ENCODE results near the gene LYPD1. TPM values are rescaled to one million over a fixed set of nuclear protein-coding genes. Genes with fewer than 3 reads are reported as not detected.

The LYPD1 gene
- total RNA-seq, 2 donors from 2014 or later = 0.28 TPM; not detected in 1

GRCh38 chr2:132651115-132652045 lies 18.6 kb downstream of the LYPD1 start:
- H3K27me3 ChIP-seq (replicated peaks; ENCODE audit: insufficient read depth) = no peaks in the 10 kb centered on the region
- no peak for ATAC-seq (ENCODE audit: insufficient number of reproducible peaks, low FRiP score, low read depth)
- no peaks in the 10 kb centered on the region for H3K36me3 ChIP-seq
- no peaks in the 10 kb centered on the region for H3K9me3 ChIP-seq
- no peak overlapping the region for H3K4me3 ChIP-seq
- no peak for DNase-seq (ENCODE audit: low spot score)
- H3K27ac ChIP-seq = no peak overlapping the region
- no peaks in the 10 kb centered on the region for H3K4me1 ChIP-seq (ENCODE audit: control insufficient read depth in 1 of 2, low read depth in 2 of 2)
- no peak for TF ChIP-seq CTCF (IDR thresholded peaks at IDR 0.05)

GRCh38 chr2:132646540-132647108 lies 23.4 kb downstream of the LYPD1 start:
- ATAC-seq (ENCODE audit: insufficient number of reproducible peaks, low FRiP score, low read depth) (no peak), DNase-seq (ENCODE audit: low spot score) (no peak)
- no peaks in the 10 kb centered on the region for H3K9me3 ChIP-seq
- TF ChIP-seq CTCF (IDR thresholded peaks at IDR 0.05) = no peak
- H3K36me3 ChIP-seq = no peaks in the 10 kb centered on the region
- no peak overlapping the region for H3K27ac ChIP-seq
- H3K4me1 ChIP-seq (ENCODE audit: control insufficient read depth in 1 of 2, low read depth in 2 of 2) = no peaks in the 10 kb centered on the region
- no peaks in the 10 kb centered on the region for H3K27me3 ChIP-seq (replicated peaks; ENCODE audit: insufficient read depth)
- no peak overlapping the region for H3K4me3 ChIP-seq

- Histone ChIP-seq H3K4me1 (ENCODE audit: control insufficient read depth in 1 of 2, low read depth in 2 of 2) (no peaks in the 10 kb centered on the region), H3K4me3 (no peak overlapping the region), H3K9me3 (no peaks in the 10 kb centered on the region), H3K36me3 (no peaks in the 10 kb centered on the region), H3K27me3 (replicated peaks; ENCODE audit: insufficient read depth) (no peaks in the 10 kb centered on the region), H3K27ac (no peak overlapping the region)
- ATAC-seq (ENCODE audit: insufficient number of reproducible peaks, low FRiP score, low read depth) = no peak
- no peak for TF ChIP-seq CTCF (IDR thresholded peaks at IDR 0.05)
- DNase-seq (ENCODE audit: low spot score) = no peak
Observed at GRCh38 chr2:132645722-132646539, 24.1 kb downstream of the LYPD1 start.

GRCh38 chr2:132645176-132645575 lies 24.8 kb downstream of the LYPD1 start:
- H3K36me3 ChIP-seq = no peaks in the 10 kb centered on the region
- H3K4me1 ChIP-seq (ENCODE audit: control insufficient read depth in 1 of 2, low read depth in 2 of 2) = no peaks in the 10 kb centered on the region
- H3K27ac ChIP-seq = no peak overlapping the region
- no peaks in the 10 kb centered on the region for H3K9me3 ChIP-seq
- no peak overlapping the region for H3K4me3 ChIP-seq
- H3K27me3 ChIP-seq (replicated peaks; ENCODE audit: insufficient read depth) = no peaks in the 10 kb centered on the region
- no peak for TF ChIP-seq CTCF (IDR thresholded peaks at IDR 0.05)
- no peak for ATAC-seq (ENCODE audit: insufficient number of reproducible peaks, low FRiP score, low read depth)
- DNase-seq (ENCODE audit: low spot score) = no peak

- Histone ChIP-seq H3K4me3 (no peak overlapping the region), H3K27me3 (replicated peaks; ENCODE audit: insufficient read depth) (no peaks in the 10 kb centered on the region), H3K36me3 (no peaks in the 10 kb centered on the region), H3K4me1 (ENCODE audit: control insufficient read depth in 1 of 2, low read depth in 2 of 2) (no peaks in the 10 kb centered on the region), H3K27ac (no peak overlapping the region), H3K9me3 (no peaks in the 10 kb centered on the region)
- no peak for ATAC-seq (ENCODE audit: insufficient number of reproducible peaks, low FRiP score, low read depth)
- no peak for DNase-seq (ENCODE audit: low spot score)
- TF ChIP-seq CTCF (IDR thresholded peaks at IDR 0.05) = no peak
Observed at GRCh38 chr2:132642415-132642814, 27.6 kb downstream of the LYPD1 start.
